NCI-H2171 treated with DMSO at 0.1 percent for 48 hours (cell line): Measurements from ENCODE around the gene PXN.
"Not testable (repeated sequence)": the region's sequence is repeated elsewhere in the genome, so short reads cannot be mapped to it uniquely, and the experiment has no call there.

Source experiments
- DNase-seq: peaks from one replicate; lab custom pipeline; 2025; lab: John Stamatoyannopoulos, UW

PXN gene

DNA sequence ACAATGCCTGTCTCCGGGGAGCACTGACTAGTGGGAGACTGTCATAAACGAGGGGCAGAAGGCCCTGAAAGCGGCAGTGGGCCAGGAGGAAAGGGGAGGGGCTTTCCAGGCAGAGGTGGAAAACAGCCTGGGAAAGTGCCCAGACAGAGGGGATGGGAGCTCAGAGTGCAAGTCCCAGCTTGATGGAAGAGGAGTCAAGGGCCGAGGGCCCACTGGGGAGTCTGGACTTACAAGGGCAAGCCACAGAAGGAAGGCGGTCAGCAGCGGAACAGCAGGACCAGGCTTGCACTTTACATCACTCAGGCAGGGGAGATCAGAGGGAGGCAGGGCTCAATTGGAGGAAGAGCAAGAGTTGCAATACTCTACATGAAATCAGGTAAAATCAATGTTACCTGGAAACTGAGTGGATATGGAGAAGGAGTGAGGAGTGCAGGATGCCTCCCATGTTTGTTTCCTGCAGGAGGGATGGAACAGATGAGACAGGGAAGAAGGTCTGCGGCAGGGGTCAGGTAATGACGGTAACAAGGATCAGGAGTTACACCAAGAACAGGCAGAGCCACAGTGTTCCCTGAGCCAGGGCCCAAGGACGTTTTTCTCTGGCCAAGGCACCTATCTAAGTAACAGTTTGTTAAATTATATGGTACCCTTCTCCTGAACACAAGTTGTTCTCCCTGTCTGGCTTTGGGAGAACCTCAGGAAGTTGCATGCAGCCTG is 23.8 kb downstream of the PXN start:
- no peak for DNase-seq

GRCh38 chr12:120240495-120240833 is 25.1 kb downstream of the PXN start:
- DNase-seq, result no peak

- DNase-seq, result peak; percentile 55
Measured at GRCh38 chr12:120239776-120240494, 25.6 kb downstream of the PXN start.

DNA sequence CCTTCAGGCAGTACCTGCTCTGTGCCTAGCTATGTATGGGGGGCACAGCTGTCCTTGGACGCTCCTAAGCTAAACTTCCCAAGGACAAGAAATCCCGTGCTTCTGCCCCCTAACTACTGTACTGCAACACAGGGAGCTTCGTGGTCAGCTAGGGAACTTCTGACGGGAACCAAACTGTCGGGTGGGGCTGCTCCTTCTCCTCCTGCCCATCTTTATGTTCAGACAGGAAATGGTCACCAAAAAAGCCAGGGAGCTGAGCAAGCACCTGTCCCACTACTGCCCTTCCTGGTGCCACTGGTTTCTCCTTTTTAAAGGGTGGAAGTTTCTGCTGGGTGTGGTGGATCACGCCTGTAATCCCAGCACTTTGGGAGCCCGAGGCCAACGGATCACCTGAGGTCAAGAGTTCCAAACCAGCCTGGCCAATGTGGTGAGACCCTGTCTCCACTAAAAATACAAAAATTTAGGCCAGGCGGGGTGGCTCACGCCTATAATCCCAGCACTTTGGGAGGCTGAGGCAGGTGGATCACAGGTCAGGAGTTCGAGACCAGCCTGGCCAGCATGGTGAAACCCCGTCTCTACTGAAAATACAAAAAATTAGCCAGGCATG is 26.6 kb downstream of the PXN start:
- no peak for DNase-seq

DNA sequence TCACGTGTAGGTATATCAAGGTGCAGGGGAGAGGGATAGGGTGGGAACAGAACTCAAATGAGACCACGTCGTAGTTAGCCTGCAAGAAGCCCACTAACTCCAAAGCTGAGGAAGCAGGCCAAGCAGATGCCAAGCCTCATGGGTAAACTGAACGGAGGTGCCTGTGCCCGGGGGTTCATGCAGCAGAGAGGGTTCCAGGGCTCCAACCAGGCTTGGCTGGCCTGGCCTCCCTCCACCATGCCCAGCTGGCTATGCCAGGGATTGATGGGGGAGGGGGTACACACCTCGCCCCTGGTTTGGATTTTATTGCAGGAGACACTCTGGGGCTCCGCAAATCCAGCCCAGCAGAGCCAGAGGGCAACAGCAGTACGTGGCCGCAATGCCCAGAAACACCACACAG is 27.3 kb downstream of the PXN start:
- DNase-seq, result no peak

DNA sequence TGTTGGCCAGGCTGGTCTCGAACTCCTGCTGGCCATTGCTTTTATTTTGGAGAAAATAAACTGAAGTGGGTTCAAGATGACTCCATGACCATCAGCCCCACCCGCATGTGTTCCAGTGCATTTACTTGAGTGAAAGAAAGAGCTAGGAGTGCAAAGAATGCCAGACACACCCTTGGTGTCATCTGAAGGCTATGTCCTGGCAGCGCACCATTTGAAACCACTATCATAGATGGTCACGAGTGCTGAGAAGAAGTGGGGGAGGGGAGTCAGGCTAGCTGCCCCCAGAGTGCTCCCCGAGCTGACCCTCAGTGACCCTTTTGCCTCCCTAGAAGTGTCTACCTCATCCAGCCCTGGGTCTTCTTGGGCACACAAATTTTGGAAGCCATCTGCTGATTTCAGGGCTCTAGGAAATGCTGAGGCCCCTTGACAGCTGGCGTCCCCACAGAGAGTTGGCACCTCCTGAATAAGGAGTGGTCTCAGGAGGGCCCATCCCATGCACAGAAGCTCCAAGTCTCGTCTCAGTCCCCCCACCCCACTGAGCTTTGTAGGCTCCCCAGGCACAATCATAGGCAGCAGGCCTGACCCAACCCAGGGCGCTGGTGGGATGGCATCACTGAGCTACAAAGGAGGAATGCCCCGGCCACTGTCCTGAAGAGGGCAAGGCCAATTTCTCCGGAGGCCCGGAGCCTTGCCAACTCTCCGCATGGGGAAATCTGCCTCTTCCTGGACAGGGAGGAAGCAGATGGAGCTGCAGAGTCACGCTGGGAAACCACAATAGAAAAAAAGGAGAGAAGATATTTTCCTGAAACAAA is 28.0 kb downstream of the PXN start:
- DNase-seq, result peak; percentile 89

GRCh38 chr12:120236809-120237208 is 28.7 kb downstream of the PXN start:
- DNase-seq, result not testable (repeated sequence)

DNA sequence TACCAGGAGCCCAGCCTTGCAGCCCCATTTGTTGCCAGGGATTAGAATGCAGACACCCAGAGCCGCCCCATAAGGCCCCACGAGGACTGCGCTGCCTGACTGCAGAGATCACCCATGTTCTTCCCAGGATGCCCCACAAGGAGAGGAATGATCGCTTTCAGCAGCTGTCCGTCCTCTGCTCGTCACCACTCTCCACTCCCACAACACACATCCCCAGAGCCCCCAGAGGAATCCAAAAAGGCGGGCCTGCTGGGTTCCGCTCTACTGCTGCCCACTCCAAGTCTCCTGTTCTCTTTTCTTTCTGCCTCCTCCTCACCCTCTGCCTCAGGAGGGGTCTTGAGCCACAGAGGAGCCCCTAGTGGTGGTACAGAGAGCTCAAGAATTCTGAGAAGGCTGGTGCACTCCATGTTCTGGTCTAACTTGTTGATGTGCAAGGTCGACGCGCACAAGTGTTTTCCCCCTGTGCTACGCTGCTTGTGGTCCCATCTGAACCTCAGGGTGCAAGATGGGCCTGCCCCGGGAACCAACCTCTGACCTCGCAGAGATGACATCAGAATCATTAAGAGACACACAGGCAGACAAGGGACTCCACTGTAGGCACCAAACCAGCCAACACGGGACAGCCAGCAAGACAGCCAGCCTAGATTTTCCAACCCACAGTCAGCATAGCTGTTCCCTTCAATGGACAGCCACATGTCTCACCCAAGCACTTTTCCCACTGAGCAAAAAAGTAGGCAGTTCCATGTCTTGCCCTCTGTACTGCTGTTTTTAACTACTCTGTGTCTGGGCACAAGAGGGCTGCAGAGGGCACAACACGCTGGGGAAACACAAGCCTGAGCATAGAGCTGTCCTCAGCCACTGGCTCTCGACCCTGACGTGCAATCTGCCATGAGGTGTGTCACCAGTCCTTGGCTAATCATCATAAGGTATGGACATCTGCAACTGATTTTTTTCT is 29.9 kb downstream of the PXN start:
- DNase-seq, result no peak

DNA sequence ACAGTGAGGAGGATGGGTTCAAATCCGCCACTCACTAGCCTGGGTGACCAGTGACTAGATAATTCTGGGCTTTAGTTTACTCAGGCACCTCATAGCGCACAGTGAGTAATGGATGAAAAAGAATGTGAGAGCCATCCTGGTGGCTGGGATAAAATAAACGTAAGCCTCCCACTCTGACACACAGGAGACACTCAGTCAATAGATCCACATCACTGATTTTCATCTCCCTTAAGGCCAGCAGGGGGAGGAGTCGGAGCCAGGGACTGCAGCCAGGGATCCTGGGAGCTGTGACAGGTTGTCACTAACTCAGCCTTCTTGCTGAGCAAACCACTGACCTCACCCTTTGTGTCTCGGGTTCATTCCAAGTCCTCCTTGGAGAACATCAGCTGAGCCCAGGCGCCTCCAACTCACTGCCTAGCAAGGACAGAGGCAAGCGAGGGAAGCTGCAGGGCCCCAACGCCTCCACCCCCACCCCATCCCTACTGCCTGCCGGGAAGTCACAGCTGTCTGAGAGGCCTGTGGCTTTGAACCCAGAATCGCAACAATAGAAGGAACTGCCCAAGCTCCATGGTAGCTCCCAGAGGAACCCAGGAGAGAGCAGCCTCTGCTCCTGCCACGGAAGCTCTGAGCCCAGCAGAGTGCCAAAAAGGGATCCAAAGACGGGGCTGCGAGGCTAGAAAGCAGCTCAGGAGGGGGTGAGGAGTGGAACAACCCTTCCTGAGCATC is 30.7 kb downstream of the PXN start:
- peak; percentile 70 for DNase-seq

GRCh38 chr12:120231316-120232011 is 34.1 kb downstream of the PXN start:
- DNase-seq, result peak; percentile 52

GRCh38 chr12:120230974-120231315 is 34.6 kb downstream of the PXN start:
- DNase-seq, result no peak

GRCh38 chr12:120230326-120230973 is 35.1 kb downstream of the PXN start:
- DNase-seq, result peak; percentile 78

DNA sequence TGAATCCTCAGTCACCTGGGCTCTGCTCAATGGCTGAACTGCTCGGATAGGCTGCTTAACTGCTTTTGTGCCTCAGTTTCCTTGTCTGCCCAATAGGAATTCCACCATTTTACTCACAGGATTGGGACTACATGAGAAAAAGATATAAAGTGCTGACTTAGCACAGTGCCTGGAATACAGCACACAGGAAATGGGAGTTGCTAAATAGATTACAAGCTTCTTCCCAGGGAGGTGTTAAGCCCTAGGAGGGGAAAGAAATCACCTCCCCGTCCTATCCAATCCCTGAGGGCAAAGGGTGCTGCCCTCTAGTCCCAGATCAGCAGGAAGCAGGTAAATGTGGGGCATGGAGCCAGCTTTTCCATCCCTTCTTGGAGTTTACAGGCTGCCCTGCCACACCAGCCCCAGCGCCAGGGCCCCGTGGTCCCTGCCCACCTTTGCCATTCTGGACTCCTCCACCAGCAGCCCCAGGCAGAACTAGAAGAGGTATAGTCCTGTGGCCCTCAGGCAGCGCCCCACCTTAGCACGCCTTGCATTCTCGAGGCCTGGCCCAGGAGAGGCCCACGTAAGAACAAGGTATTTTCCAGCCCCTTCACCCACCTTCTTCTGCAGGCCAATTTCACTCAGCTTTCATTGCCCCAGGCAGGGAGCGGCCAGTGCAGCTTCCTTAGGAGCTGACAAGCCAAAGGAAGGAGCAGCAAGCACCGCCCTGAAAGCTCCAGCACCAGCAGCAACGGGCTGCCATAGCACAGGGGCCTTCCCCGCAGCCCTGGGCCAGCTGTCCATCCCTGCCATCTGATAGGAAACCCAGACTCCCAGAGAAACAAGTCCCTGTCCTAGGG is 35.8 kb downstream of the PXN start:
- no peak for DNase-seq

DNA sequence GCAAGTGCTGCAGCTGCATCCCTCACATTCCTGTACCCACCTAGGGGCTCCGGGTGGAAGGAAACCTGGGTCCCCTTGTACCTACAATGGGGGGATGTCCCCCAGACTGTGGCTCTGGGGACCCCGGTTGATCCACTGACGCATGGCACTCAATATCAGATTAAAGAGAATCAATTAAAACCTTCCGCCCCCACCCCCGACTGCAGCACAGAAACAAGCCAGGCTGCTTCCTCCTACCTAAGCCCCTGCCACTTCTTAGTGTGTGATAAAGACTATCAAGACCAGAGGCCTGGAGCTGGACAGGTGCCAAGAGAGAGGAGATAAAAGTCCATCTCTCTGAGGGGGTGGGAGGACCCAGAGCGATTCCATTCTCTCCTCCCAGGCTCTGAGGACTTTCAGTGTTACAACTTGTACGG is 36.5 kb downstream of the PXN start:
- DNase-seq, result no peak

- DNase-seq, result peak; percentile 78
Measured at GRCh38 chr12:120228291-120229070, 37.0 kb downstream of the PXN start.

- DNase-seq, result no peak
Measured at GRCh38 chr12:120228041-120228290, 37.6 kb downstream of the PXN start.

- DNase-seq, result no peak
Measured at GRCh38 chr12:120227233-120228040, 38.1 kb downstream of the PXN start.
